Activated T-cell treated with anti-CD3 and anti-CD28 coated beads for 24 hours (primary cell): ENCODE data around the gene RGL1.
"Not testable (repeated sequence)": the region's sequence is repeated elsewhere in the genome, so short reads cannot be mapped to it uniquely, and the experiment has no call there.

Experiments
- DNase-seq: peaks from one replicate; pipeline ENCODE4 v3.0.0-alpha.2; 2020; ENCODE audit warnings: low read depth

The RGL1 gene

GRCh38 chr1:183804916-183805841 lies at the start of gene RGL1:
Gene RGL1 (plus strand): TSS chr1:183805120. CDS start chr1:183805298, 178 bp downstream.
- DNase-seq, result no peak

GRCh38 chr1:183756326-183756725 lies 48.6 kb upstream of the RGL1 start:
- DNase-seq, result no peak

- DNase-seq, result no peak
Observed at GRCh38 chr1:183757061-183757460, 47.9 kb upstream of the RGL1 start.

GRCh38 chr1:183758913-183759312 lies 46.0 kb upstream of the RGL1 start:
- DNase-seq, result no peak

GRCh38 chr1:183760661-183761060 lies 44.3 kb upstream of the RGL1 start:
- no peak for DNase-seq

- no peak for DNase-seq
Observed at GRCh38 chr1:183761871-183762270, 43.0 kb upstream of the RGL1 start.

- not testable (repeated sequence) for DNase-seq
Observed at GRCh38 chr1:183762856-183763255, 42.1 kb upstream of the RGL1 start.

- DNase-seq, result no peak
Observed at GRCh38 chr1:183764981-183765380, 39.9 kb upstream of the RGL1 start.

- DNase-seq, result no peak
Observed at GRCh38 chr1:183769956-183770815, 34.7 kb upstream of the RGL1 start.

- no peak for DNase-seq
Observed at GRCh38 chr1:183770816-183771128, 34.1 kb upstream of the RGL1 start.

GRCh38 chr1:183773482-183774274 lies 31.2 kb upstream of the RGL1 start:
- DNase-seq, result no peak

- no peak for DNase-seq
Observed at GRCh38 chr1:183774938-183775337, 30.0 kb upstream of the RGL1 start.

GRCh38 chr1:183776731-183777130 lies 28.2 kb upstream of the RGL1 start:
- no peak for DNase-seq

GRCh38 chr1:183777328-183777727 lies 27.6 kb upstream of the RGL1 start:
- no peak for DNase-seq

GRCh38 chr1:183778045-183778444 lies 26.9 kb upstream of the RGL1 start:
- DNase-seq, result no peak

- DNase-seq, result no peak
Observed at GRCh38 chr1:183778568-183779433, 26.1 kb upstream of the RGL1 start.

- no peak for DNase-seq
Observed at GRCh38 chr1:183780159-183780558, 24.8 kb upstream of the RGL1 start.

- no peak for DNase-seq
Observed at GRCh38 chr1:183780757-183781156, 24.2 kb upstream of the RGL1 start.

- DNase-seq, result no peak
Observed at GRCh38 chr1:183783342-183783741, 21.6 kb upstream of the RGL1 start.

GRCh38 chr1:183783767-183784637 lies 20.9 kb upstream of the RGL1 start:
- no peak for DNase-seq
